GM23338 (cell line): ENCODE data around the gene FNDC11. TPM values are rescaled to one million over a fixed set of nuclear protein-coding genes. Genes with fewer than 3 reads are reported as not detected.
A peak's percentile ranks its signal among the peaks of the same experiment; 100 is the strongest.

Experiments used
- ATAC-seq: fragments of 200-7000 bp; cut with Tn5 transposase; 3 replicates; pipeline ENCODE4 v1.9.1; 2020
- DNase-seq: peaks from one replicate; pipeline ENCODE4 v3.0.0-alpha.2; 2015; ENCODE audit warnings: low spot score
- H2AFZ ChIP-seq: fragments of 200-600 bp; sonication (generic); 2 replicates; pipeline ENCODE4 v1.8.0; 2016; ENCODE audit warnings: antibody characterized with exemption, mild to moderate bottlenecking, moderate library complexity
- H3F3A ChIP-seq: fragments of 200-600 bp; sonication (generic); replicated peaks from 2 replicates; pipeline ENCODE4 v1.8.0; 2017; ENCODE audit warnings: antibody characterized with exemption, mixed run types, low read depth
- H3K27ac ChIP-seq: fragments of 200-600 bp; sonication (generic); 2 replicates; pipeline ENCODE4 v1.6.1; 2016; ENCODE audit warnings: low read depth
- H3K27me3 ChIP-seq: fragments of 200-600 bp; sonication (generic); 2 replicates; pipeline ENCODE4 v1.8.0; 2016; ENCODE audit warnings: mild to moderate bottlenecking, mixed run types, moderate library complexity; ENCODE audit not compliant: insufficient read depth
- H3K36me3 ChIP-seq: fragments of 200-600 bp; sonication (generic); 2 replicates; pipeline ENCODE4 v1.8.0; 2016; ENCODE audit warnings: mild to moderate bottlenecking; ENCODE audit not compliant: insufficient read depth
- H3K4me1 ChIP-seq: fragments of 200-600 bp; sonication (generic); 2 replicates; pipeline ENCODE4 v1.8.0; 2016; ENCODE audit warnings: mild to moderate bottlenecking, moderate library complexity; ENCODE audit not compliant: insufficient read depth
- H3K4me2 ChIP-seq: fragments of 200-600 bp; sonication (generic); 2 replicates; pipeline ENCODE4 v1.7.1; 2017; ENCODE audit warnings: mixed run types
- H3K4me3 ChIP-seq: fragments of 200-600 bp; sonication (generic); 2 replicates; pipeline ENCODE4 v1.6.1; 2016; ENCODE audit warnings: mixed run types
- H3K79me2 ChIP-seq: fragments of 200-600 bp; sonication (generic); replicated peaks from 2 replicates; pipeline ENCODE4 v1.8.0; 2017; ENCODE audit warnings: mild to moderate bottlenecking; ENCODE audit not compliant: insufficient read depth
- H3K9me2 ChIP-seq: fragments of 200-600 bp; sonication (generic); 2 replicates; pipeline ENCODE4 v1.8.0; 2017; ENCODE audit not compliant: insufficient read depth
- H4K20me1 ChIP-seq: fragments of 200-600 bp; sonication (generic); replicated peaks from 2 replicates; pipeline ENCODE4 v1.8.0; 2017; ENCODE audit warnings: mild to moderate bottlenecking; ENCODE audit not compliant: insufficient read depth
- H3K27ac Mint-ChIP-seq: 2 replicates; pipeline ENCODE4 v1.8.0; 2020; ENCODE audit warnings: inconsistent platforms, mild to moderate bottlenecking, moderate library complexity, mixed read lengths
- H3K27me3 Mint-ChIP-seq: 3 replicates; pipeline ENCODE4 v1.8.0; 2022; ENCODE audit warnings: low read depth, mild to moderate bottlenecking, moderate library complexity, mixed read lengths, inconsistent platforms; ENCODE audit not compliant: insufficient read depth, poor library complexity
- H3K36me3 Mint-ChIP-seq: 3 replicates; pipeline ENCODE4 v1.8.0; 2021; ENCODE audit warnings: low read depth, mild to moderate bottlenecking, inconsistent platforms, moderate library complexity, mixed read lengths
- H3K4me1 Mint-ChIP-seq: 3 replicates; pipeline ENCODE4 v1.8.0; 2020; ENCODE audit warnings: mild to moderate bottlenecking, inconsistent platforms, mixed read lengths
- H3K4me3 Mint-ChIP-seq: 3 replicates; pipeline ENCODE4 v1.8.0; 2021; ENCODE audit warnings: moderate library complexity, mild to moderate bottlenecking, inconsistent platforms, mixed read lengths
- H3K9me3 Mint-ChIP-seq: 3 replicates; pipeline ENCODE4 v1.8.0; 2020; ENCODE audit warnings: moderate library complexity, mild to moderate bottlenecking, inconsistent platforms, mixed read lengths
- CREB1 ChIP-seq: fragments of 250-450 bp; sonication (Bioruptor Pico); IDR thresholded peaks from 2 replicates; pipeline ENCODE4 v1.5.0; 2020; ENCODE audit warnings: low read depth, mild to moderate bottlenecking, moderate library complexity
- CTCF ChIP-seq, 2 experiments: fragments of 200-600 bp in 1 of 2; sonication (generic) in 1 of 2; conservative IDR thresholded peaks; 2 replicates each; pipeline versions ENCODE4 v1.5.1 to v1.6.1; 2016 to 2017; ENCODE audit warnings: antibody characterized with exemption in 2 of 2, low read depth in 2 of 2, mild to moderate bottlenecking in 2 of 2, moderate library complexity in 1 of 2
- EZH2 ChIP-seq: fragments of 200-600 bp; sonication (generic); IDR thresholded peaks from one replicate; pipeline ENCODE4 v1.8.0; 2017; ENCODE audit warnings: antibody characterized with exemption, mild to moderate bottlenecking, low read depth; ENCODE audit not compliant: unreplicated experiment
- REST ChIP-seq: IDR thresholded peaks from one replicate; pipeline ENCODE4 v1.6.1; 2018; ENCODE audit warnings: antibody characterized with exemption; ENCODE audit not compliant: unreplicated experiment
- polyA plus RNA-seq: library from polyadenylated mRNA; unstranded; fragments of >200 nt; fragmentation: Nextera tagmentation; extraction: Ambion mirVana; gene quantifications from 2 replicates; pipeline ENCODE4 v1.2.1, GENCODE V29; 2016
- total RNA-seq: library from RNA; depleted of rRNA; stranded (reverse); fragments of >200 nt; shearing (Covaris generic); gene quantifications from 2 replicates; pipeline ENCODE4 v1.2.3, GENCODE V29; 2014

Gene FNDC11
- total and polyA plus RNA-seq, 2 experiments from 2014 or later, result 3.4 to 5.3 TPM

- no peak for TF ChIP-seq CTCF (conservative IDR thresholded peaks at IDR 0.05; ENCODE audit: low read depth in 2 of 2)
Observed at GRCh38 chr20:63520504-63520933, 33.4 kb upstream of the FNDC11 start, which contains the start of gene PPDPF (continued).

GRCh38 chr20:63520934-63521601 lies 32.9 kb upstream of the FNDC11 start:
- Histone ChIP-seq H3K27me3 (no peaks in the 10 kb centered on the region), H3K4me2 (peak overlapping the region; percentile 95), H3K4me3 (peak overlapping the region; percentile 86), H3K79me2 (peaks cover 4% of the 10 kb centered on the region; the same call in 1 of the 2 replicates), H3K36me3 (no peaks in the 10 kb centered on the region), H2AFZ (no peak overlapping the region), H3F3A (peaks cover 13% of the 10 kb centered on the region; the same call in 1 of the 2 replicates), H4K20me1 (peaks cover 2% of the 10 kb centered on the region; the same call in 1 of the 2 replicates), H3K4me1 (peaks cover 12% of the 10 kb centered on the region; the same call in 1 of the 2 replicates), H3K27ac (no peak overlapping the region), H3K9me2 (no peaks in the 10 kb centered on the region)
- Mint-ChIP-seq H3K4me1 (peaks cover 14% of the 10 kb centered on the region), H3K36me3 (peaks cover 40% of the 10 kb centered on the region), H3K27ac (peak overlapping the region; percentile 89), H3K27me3 (peaks cover 21% of the 10 kb centered on the region), H3K9me3 (peaks cover 28% of the 10 kb centered on the region), H3K4me3 (peak overlapping the region; percentile 89)
- TF ChIP-seq EZH2, result no peak
- TF ChIP-seq CTCF (conservative IDR thresholded peaks at IDR 0.05; ENCODE audit: low read depth in 2 of 2), result peak in 1 of 2 experiments; percentile 14; a peak in 1 of 4 replicates
- no peak for TF ChIP-seq CREB1 (CRISPR knock-in tag)
- peak; percentile 30 for ATAC-seq
- peak; percentile 82 for DNase-seq

- Histone ChIP-seq H3K27ac (no peak overlapping the region), H3K79me2 (peaks cover 4% of the 10 kb centered on the region; the same call in 1 of the 2 replicates), H3F3A (peaks cover 13% of the 10 kb centered on the region; the same call in 1 of the 2 replicates), H3K9me2 (no peaks in the 10 kb centered on the region), H4K20me1 (peaks cover 2% of the 10 kb centered on the region; the same call in 1 of the 2 replicates), H3K4me1 (peaks cover 12% of the 10 kb centered on the region; the same call in 1 of the 2 replicates), H3K4me3 (peak overlapping the region; percentile 86), H3K27me3 (no peaks in the 10 kb centered on the region), H3K36me3 (no peaks in the 10 kb centered on the region), H3K4me2 (peak overlapping the region; percentile 95), H2AFZ (no peak overlapping the region)
- peak overlapping the region; percentile 89 for H3K27ac Mint-ChIP-seq
- peaks cover 28% of the 10 kb centered on the region for H3K9me3 Mint-ChIP-seq
- TF ChIP-seq REST (no peak), CTCF (conservative IDR thresholded peaks at IDR 0.05; ENCODE audit: low read depth in 2 of 2) (peak in 1 of 2 experiments; percentile 31; a peak in 1 of 4 replicates)
- peak overlapping the region; percentile 89 for H3K4me3 Mint-ChIP-seq
- H3K4me1 Mint-ChIP-seq, result peaks cover 14% of the 10 kb centered on the region
- peaks cover 40% of the 10 kb centered on the region for H3K36me3 Mint-ChIP-seq
- ATAC-seq (peak; percentile 13), DNase-seq (peak; percentile 59)
- peaks cover 21% of the 10 kb centered on the region for H3K27me3 Mint-ChIP-seq
Observed at GRCh38 chr20:63521602-63522001, 32.4 kb upstream of the FNDC11 start.
